H1 (cell line): ENCODE measurements around the gene DHDH. TPM values are rescaled to one million over a fixed set of nuclear protein-coding genes. Genes with fewer than 3 reads are reported as not detected.

ENCODE experiments used
- EGR1 ChIP-seq: IDR thresholded peaks from 2 replicates; pipeline ENCODE4 v1.6.1; 2011; ENCODE audit warnings: low read depth, low read length, borderline replicate concordance
- POU5F1 ChIP-seq: IDR thresholded peaks from 2 replicates; pipeline ENCODE4 v1.6.1; 2011; ENCODE audit warnings: low read depth, mild to moderate bottlenecking, low read length, moderate library complexity
- RAD21 ChIP-seq, 2 experiments: IDR thresholded peaks in 1 of 2; conservative IDR thresholded peaks in 1 of 2; 2 replicates each; pipeline ENCODE4 v1.6.1; 2011; ENCODE audit warnings: low read depth in 2 of 2, low read length in 2 of 2, improper control_type of control experiment in 1 of 2, inconsistent platforms in 1 of 2, mild to moderate bottlenecking in 1 of 2, moderate library complexity in 1 of 2
- SAP30 ChIP-seq: fragments of 300-600 bp; sonication (generic); IDR thresholded peaks from 2 replicates; pipeline ENCODE4 v1.7.1; 2012; ENCODE audit warnings: low read length, moderate library complexity, mild to moderate bottlenecking, inconsistent platforms; ENCODE audit not compliant: insufficient read depth, insufficient replicate concordance
- polyA plus RNA-seq, 7 experiments: library from polyadenylated mRNA; depleted of rRNA in 3 of 7; stranded (reverse) in 5 of 7; unstranded in 2 of 7; fragments of >200 nt in 5 of 7; fragments of 200-250 nt in 2 of 7; gene quantifications; 1 replicate in 5 of 7; 2 replicates in 1 of 7; 4 replicates in 1 of 7; pipeline versions ENCODE4 v1.2.1 to v1.2.3, GENCODE V29; 2011 to 2013; ENCODE audit warnings: missing spikeins in 2 of 7, mixed read lengths in 2 of 7
- total RNA-seq: library from RNA; stranded (reverse); fragmentation: NEBNext Ultra II Directional; extraction: Animal tissue kit (Norgen Biotek cat#: 25700); gene quantifications from 2 replicates; pipeline ENCODE4 v1.2.1, GENCODE V29; 2021
- TF ChIP-seq, protein P1 (sequence below): IDR thresholded peaks from 2 replicates; pipeline ENCODE4 v1.6.1; 2012; ENCODE audit warnings: inconsistent platforms

Gene DHDH
- total and polyA plus RNA-seq, 2 of the 8 experiments (the other 6 are each of a cell fraction or from before 2014, with no cell fraction given) = 2.2 to 2.8 TPM

DNA sequence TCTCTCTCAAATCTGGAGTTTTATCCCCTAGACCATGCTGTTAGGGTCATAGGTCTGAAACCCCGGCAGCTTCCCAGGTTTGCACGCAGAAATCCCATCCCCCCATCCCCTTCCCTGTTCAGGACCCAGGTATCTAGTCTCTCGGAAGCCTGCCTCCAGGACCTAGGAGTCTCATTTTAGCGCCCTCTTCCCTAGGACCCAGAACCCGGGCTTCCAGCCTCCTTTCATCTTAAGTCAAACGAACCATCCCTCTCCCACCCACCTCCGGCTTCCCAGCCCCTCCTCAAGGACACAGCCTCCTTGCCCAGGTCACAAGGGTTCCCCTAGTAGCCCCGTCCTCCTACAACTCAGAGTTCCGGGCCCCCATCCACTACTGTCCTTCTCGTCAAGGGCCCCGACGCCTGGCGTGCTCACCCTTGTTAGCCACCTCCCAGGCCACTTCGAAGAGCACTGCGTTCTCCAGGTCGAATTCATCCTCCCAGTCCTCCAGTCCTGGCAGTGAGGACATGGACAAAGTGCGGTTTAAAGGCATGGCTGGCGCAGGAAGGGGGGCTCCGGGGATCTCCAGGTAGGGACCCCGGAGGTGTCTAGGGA is 59.2 kb downstream of the DHDH start (continued):
- TF ChIP-seq RAD21 (IDR thresholded peaks at IDR 0.05 in 1 of 2, conservative IDR thresholded peaks at IDR 0.05 in 1 of 2; ENCODE audit: low read depth in 2 of 2, low read length in 2 of 2) (no peak), SAP30 (no peak), EGR1 (no peak), POU5F1 (no peak)
- TF ChIP-seq, protein P1, sequence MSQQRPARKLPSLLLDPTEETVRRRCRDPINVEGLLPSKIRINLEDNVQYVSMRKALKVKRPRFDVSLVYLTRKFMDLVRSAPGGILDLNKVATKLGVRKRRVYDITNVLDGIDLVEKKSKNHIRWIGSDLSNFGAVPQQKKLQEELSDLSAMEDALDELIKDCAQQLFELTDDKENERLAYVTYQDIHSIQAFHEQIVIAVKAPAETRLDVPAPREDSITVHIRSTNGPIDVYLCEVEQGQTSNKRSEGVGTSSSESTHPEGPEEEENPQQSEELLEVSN = 0 out of 2 replicates have a peak, but pooled peaks have one; percentile 4
